ENCODE results near the gene INTS1. TPM values are rescaled to one million over a fixed set of nuclear protein-coding genes. Genes with fewer than 3 reads are reported as not detected.

The INTS1 gene
- total RNA-seq, 1 donor from 2014 or later: 109 TPM

DNA sequence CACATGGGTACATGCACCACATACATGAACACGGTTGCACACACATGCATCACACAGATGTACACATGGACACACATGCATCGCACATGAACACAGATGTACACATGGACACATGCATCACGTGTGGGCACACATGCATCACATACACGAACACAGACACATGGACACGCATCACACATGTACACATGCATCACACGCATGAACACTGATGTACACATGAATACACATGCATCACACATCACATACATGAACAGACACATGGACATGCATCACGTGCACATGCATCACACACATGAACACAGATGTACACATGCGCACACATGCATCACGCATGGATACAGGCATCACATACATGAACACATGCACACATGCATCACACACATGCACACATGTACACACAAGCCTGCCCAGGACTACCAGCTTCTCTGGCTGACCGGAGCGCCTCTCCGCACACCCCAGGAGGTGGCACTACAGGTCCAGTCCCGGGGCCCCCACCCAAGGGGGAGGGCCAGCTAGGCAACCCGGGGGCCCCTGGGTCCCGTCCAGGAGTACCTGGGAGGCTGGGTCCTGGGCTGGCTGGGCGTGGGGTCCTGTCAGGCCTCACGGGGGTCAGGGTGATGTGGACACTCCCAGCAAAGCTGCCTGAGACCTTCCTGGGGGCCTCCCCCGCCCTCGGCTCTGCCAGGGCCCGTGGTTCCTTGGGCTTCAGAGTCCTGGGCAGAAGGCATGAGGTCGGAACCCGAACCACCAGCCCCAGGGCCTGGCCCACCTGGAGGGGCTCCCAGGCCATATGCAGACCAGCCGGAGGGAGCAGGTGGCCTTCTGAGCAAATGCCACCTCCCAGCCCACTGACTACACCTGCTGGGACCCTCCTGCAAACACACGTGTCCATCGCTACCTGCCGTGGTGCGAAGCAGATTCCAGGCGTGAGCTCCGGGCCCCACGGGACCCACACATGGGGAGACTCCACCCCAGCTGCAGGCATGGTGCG is 64.5 kb downstream of the INTS1 start:
- H3K36me3 Mint-ChIP-seq (ENCODE audit: low read depth, unreplicated experiment): peaks cover 7% of the 10 kb centered on the region

DNA sequence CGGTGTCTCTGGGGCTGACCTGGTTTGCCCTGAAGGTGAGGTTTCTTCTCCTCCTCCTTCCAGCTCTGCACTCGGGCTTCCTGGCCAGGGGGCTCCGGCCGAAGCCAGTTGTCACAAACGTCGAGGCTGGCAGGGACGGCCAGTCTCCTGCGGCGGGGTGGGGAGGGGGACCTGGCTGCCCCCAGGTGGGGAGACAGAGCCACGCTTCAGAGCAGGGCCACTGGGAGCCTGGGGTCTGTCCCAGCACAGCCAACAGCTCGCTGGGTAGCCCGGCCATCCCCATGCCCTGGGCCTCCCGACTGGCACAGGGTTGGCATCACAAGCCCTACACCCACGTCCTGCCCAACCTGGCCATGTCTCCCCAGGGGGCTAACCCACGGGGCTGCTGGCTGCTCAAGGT is 65.4 kb downstream of the INTS1 start:
- TF ChIP-seq, protein P1, sequence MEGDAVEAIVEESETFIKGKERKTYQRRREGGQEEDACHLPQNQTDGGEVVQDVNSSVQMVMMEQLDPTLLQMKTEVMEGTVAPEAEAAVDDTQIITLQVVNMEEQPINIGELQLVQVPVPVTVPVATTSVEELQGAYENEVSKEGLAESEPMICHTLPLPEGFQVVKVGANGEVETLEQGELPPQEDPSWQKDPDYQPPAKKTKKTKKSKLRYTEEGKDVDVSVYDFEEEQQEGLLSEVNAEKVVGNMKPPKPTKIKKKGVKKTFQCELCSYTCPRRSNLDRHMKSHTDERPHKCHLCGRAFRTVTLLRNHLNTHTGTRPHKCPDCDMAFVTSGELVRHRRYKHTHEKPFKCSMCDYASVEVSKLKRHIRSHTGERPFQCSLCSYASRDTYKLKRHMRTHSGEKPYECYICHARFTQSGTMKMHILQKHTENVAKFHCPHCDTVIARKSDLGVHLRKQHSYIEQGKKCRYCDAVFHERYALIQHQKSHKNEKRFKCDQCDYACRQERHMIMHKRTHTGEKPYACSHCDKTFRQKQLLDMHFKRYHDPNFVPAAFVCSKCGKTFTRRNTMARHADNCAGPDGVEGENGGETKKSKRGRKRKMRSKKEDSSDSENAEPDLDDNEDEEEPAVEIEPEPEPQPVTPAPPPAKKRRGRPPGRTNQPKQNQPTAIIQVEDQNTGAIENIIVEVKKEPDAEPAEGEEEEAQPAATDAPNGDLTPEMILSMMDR (IDR thresholded peaks at IDR 0.05; ENCODE audit: unreplicated experiment): no peak
- Mint-ChIP-seq H3K4me3 (ENCODE audit: unreplicated experiment) (no peak overlapping the region), H3K9me3 (ENCODE audit: unreplicated experiment) (no peaks in the 10 kb centered on the region), H3K4me1 (ENCODE audit: unreplicated experiment) (no peaks in the 10 kb centered on the region), H3K27ac (ENCODE audit: unreplicated experiment) (no peak overlapping the region), H3K36me3 (ENCODE audit: low read depth, unreplicated experiment) (peaks cover 7% of the 10 kb centered on the region), H3K27me3 (ENCODE audit: unreplicated experiment) (peaks cover 4% of the 10 kb centered on the region)
- no peak for DNase-seq (ENCODE audit: low spot score)

More for the DNA sequence above, 64.5 kb downstream of the INTS1 start:
- H3K27me3 Mint-ChIP-seq (ENCODE audit: unreplicated experiment): peaks cover 4% of the 10 kb centered on the region
- TF ChIP-seq, protein P1 (IDR thresholded peaks at IDR 0.05; ENCODE audit: unreplicated experiment): no peak
- no peaks in the 10 kb centered on the region for H3K9me3 Mint-ChIP-seq (ENCODE audit: unreplicated experiment)
- no peak overlapping the region for H3K4me3 Mint-ChIP-seq (ENCODE audit: unreplicated experiment)
- DNase-seq (ENCODE audit: low spot score): no peak
- H3K27ac Mint-ChIP-seq (ENCODE audit: unreplicated experiment): no peak overlapping the region
- H3K4me1 Mint-ChIP-seq (ENCODE audit: unreplicated experiment): no peaks in the 10 kb centered on the region

DNA sequence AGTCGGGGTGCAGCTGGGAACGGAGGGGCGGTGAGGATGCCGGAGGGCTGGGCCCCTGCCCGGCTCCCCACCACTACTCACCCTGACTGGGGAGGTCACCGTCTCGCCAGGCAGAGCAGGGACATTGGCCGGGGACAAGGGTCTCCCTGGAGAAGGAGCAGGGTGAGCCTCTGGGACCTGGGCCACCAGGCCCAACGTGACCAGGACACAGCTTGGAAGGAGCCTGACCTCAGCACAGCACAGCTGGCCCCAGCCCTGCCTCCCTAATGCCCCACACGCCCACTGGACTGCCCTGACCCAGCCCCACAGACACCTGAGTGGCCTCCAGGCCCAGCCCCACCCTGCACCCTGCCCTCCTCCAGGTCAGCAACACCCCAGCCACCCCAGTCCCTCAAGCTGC is 66.0 kb downstream of the INTS1 start:
- TF ChIP-seq, protein P1 (IDR thresholded peaks at IDR 0.05; ENCODE audit: unreplicated experiment): no peak
- no peaks in the 10 kb centered on the region for H3K4me1 Mint-ChIP-seq (ENCODE audit: unreplicated experiment)
- no peaks in the 10 kb centered on the region for H3K9me3 Mint-ChIP-seq (ENCODE audit: unreplicated experiment)
- no peak overlapping the region for H3K27ac Mint-ChIP-seq (ENCODE audit: unreplicated experiment)
- DNase-seq (ENCODE audit: low spot score): no peak
- peaks cover 4% of the 10 kb centered on the region for H3K27me3 Mint-ChIP-seq (ENCODE audit: unreplicated experiment)
- H3K36me3 Mint-ChIP-seq (ENCODE audit: low read depth, unreplicated experiment): peaks cover 3% of the 10 kb centered on the region
- H3K4me3 Mint-ChIP-seq (ENCODE audit: unreplicated experiment): no peak overlapping the region

DNA sequence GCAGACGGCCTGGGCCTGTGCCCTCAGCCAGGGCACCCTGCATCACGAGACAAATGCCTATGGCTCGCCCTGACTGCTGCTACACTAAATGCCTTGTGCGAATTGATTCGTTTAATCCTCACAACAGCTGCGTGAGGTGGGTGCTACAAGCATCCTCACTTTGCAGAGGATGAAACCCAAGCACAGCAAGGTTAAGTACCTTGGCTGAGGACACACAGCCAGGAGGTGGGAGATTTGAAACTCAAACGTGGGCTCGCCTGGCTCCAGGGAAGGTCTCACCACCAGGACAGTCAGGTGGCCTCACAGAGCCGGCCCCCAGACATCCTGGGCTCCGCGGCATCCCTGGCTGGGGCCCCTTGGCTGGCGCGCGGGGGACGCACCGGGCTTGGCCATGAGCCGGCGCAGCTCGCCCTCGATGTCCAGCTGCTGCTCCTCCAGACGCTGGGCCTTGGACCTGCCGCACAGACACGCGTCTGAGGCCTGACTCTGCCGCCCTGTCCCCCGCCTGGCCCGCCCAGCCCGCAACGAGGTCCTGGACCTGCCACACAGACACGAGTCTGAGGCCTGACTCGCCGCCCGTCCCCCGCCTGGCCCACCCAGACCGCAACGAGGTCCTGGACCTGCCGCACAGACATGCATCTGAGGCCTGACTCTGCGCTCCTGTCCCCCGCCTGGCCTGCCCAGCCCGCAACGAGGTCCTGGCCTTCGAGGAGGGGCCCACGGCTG is 66.9 kb downstream of the INTS1 start:
- TF ChIP-seq, protein P1 (IDR thresholded peaks at IDR 0.05; ENCODE audit: unreplicated experiment): no peak
- Mint-ChIP-seq H3K4me3 (ENCODE audit: unreplicated experiment) (peak overlapping the region; percentile 15), H3K9me3 (ENCODE audit: unreplicated experiment) (no peaks in the 10 kb centered on the region), H3K27me3 (ENCODE audit: unreplicated experiment) (peaks cover 4% of the 10 kb centered on the region), H3K27ac (ENCODE audit: unreplicated experiment) (no peak overlapping the region), H3K4me1 (ENCODE audit: unreplicated experiment) (no peaks in the 10 kb centered on the region), H3K36me3 (ENCODE audit: low read depth, unreplicated experiment) (peaks cover 3% of the 10 kb centered on the region)
- no peak for DNase-seq (ENCODE audit: low spot score)

Data from endothelial cell (in vitro differentiated cells).